Measurements from ENCODE around the gene ALPP.
"Not testable (repeated sequence)": the region's sequence is repeated elsewhere in the genome, so short reads cannot be mapped to it uniquely, and the experiment has no call there.

ALPP gene

GRCh38 chr2:232364806-232365594 is 13.6 kb upstream of the ALPP start:
- not testable (repeated sequence) for DNase-seq

GRCh38 chr2:232365621-232366321 is 12.8 kb upstream of the ALPP start:
- DNase-seq, result no peak

- DNase-seq, result not testable (repeated sequence)
Measured at GRCh38 chr2:232366461-232366860, 12.1 kb upstream of the ALPP start.

- DNase-seq, result no peak
Measured at GRCh38 chr2:232367016-232367415, 11.5 kb upstream of the ALPP start.

GRCh38 chr2:232367591-232368233 is 10.8 kb upstream of the ALPP start:
- DNase-seq, result no peak

- no peak for DNase-seq
Measured at GRCh38 chr2:232368311-232368731, 10.2 kb upstream of the ALPP start.

- no peak for DNase-seq
Measured at GRCh38 chr2:232369126-232369951, 9.2 kb upstream of the ALPP start.

- not testable (repeated sequence) for DNase-seq
Measured at GRCh38 chr2:232370007-232370406, 8.5 kb upstream of the ALPP start.

- no peak for DNase-seq
Measured at GRCh38 chr2:232372231-232373208, 6.0 kb upstream of the ALPP start.

- DNase-seq, result no peak
Measured at GRCh38 chr2:232374356-232374755, 4.2 kb upstream of the ALPP start.

- no peak for DNase-seq
Measured at GRCh38 chr2:232375164-232375563, 3.4 kb upstream of the ALPP start.

GRCh38 chr2:232376260-232376659 is 2.3 kb upstream of the ALPP start:
- DNase-seq, result no peak

GRCh38 chr2:232376713-232377112 is 1.8 kb upstream of the ALPP start:
- no peak for DNase-seq

- no peak for DNase-seq
Measured at GRCh38 chr2:232377319-232377718, 1.2 kb upstream of the ALPP start.

GRCh38 chr2:232377841-232378734 is 463 bp upstream of the ALPP start:
- no peak for DNase-seq

GRCh38 chr2:232379610-232380590 is 1.3 kb downstream of the ALPP start:
- DNase-seq, result not testable (repeated sequence)

- not testable (repeated sequence) for DNase-seq
Measured at GRCh38 chr2:232381204-232382031, 2.9 kb downstream of the ALPP start.

Measured in CD4-positive, alpha-beta T cell treated with Interleukin-1 beta for 1 hour (primary cell).